ENCODE measurements around the gene DNAJC30. TPM values are rescaled to one million over a fixed set of nuclear protein-coding genes. Genes with fewer than 3 reads are reported as not detected.

DNAJC30 gene
- total and polyA plus RNA-seq, 2 of the 8 experiments (the other 6 are each of a cell fraction or from before 2014, with no cell fraction given), result 6.1 to 6.3 TPM

DNA sequence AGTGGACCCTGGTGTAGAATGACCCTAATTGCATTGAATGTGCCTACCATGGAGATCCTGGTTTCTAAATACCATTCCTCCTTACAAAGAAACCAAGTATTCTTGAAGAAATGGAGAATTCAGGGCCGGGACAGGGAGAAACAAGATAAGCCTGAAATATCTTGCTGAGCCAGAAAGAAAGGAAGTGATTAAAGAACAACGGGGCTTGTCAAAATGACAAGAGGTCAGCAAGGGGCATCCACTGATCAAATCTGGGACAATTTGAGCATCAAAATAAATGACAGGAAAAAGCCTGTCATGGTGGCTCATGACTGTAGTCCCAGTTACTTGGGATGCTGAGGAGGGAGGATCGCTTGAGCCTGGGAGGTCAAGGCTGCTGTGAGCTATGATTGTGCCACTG is 47.2 kb upstream of the DNAJC30 start:
- ChIA-PET CTCF (ENCODE audit: partially characterized antibody) (interaction anchor here (0.6 to 11.1 kb wide), 5 partner anchors 27 to 125 kb away, joined by 3 to 87 read pairs (median 4); no protein-coding TSS in a partner anchor), POLR2A (ENCODE audit: partially characterized antibody) (no interaction called here)
- no peak overlapping the region for H3K23ac ChIP-seq (ENCODE audit: insufficient read length)
- H2AFZ ChIP-seq (ENCODE audit: low read length), result no peak overlapping the region
- no peak overlapping the region for H3K9ac ChIP-seq (replicated peaks in 1 of 4; ENCODE audit: extremely low read depth in 1 of 4, low read depth in 3 of 4, low read length in 3 of 4)
- H3K4me3 ChIP-seq (ENCODE audit: extremely low read depth in 1 of 4, insufficient read depth in 2 of 4, low read depth in 3 of 4, low read length in 4 of 4), result no peak overlapping the region
- no peak for DNase-seq (ENCODE audit: low read depth in 1 of 2, low spot score in 2 of 2)
- peaks cover 0 to 4% (median 0%) of the 10 kb centered on the region in 4 experiments; a peak in 3 of 7 replicates for H3K4me1 ChIP-seq (replicated peaks in 1 of 4; ENCODE audit: control insufficient read depth in 3 of 4, insufficient read depth in 4 of 4, low read length in 3 of 4)
- H3K27me3 ChIP-seq (replicated peaks in 1 of 4; ENCODE audit: control insufficient read depth in 3 of 4, extremely low read depth in 1 of 4, insufficient read depth in 3 of 4, low read length in 3 of 4), result no peaks in the 10 kb centered on the region
- H4K5ac ChIP-seq (ENCODE audit: insufficient read length, low read depth, low read length), result no peak overlapping the region
- H4K20me1 ChIP-seq (replicated peaks in 1 of 2; ENCODE audit: control insufficient read depth in 1 of 2, insufficient read depth in 2 of 2, low read length in 2 of 2), result peaks cover 0 to 6% of the 10 kb centered on the region in 2 experiments
- H3K9me3 ChIP-seq (ENCODE audit: insufficient read depth in 2 of 2, low read depth in 1 of 2, low read length in 1 of 2), result no peaks in the 10 kb centered on the region
- TF ChIP-seq KDM1A (IDR thresholded peaks at IDR 0.05; ENCODE audit: borderline replicate concordance, low read length) (no peak), BACH1 (IDR thresholded peaks at IDR 0.05; ENCODE audit: low read length) (no peak), SP2 (IDR thresholded peaks at IDR 0.05; ENCODE audit: low read length) (no peak)
- no peak overlapping the region for H2BK20ac ChIP-seq (ENCODE audit: low read length)
- no peak overlapping the region for H2AK5ac ChIP-seq (ENCODE audit: low read depth, low read length)
- H3K79me1 ChIP-seq (ENCODE audit: low read depth, low read length), result no peaks in the 10 kb centered on the region
- no peak overlapping the region for H3K27ac ChIP-seq (ENCODE audit: low read depth, low read length)
- 71% methylated on average over 3 of the region's 3 CpGs; no CpG with 5 or more reads in 1 of the 2 experiments for WGBS, 2 experiments (ENCODE audit: extremely low coverage in 1 of 2, insufficient coverage in 1 of 2, insufficient read length in 1 of 2, insufficient replicate concordance in 2 of 2, low coverage in 1 of 2, low lambda C conversion rate in 2 of 2, missing lambda C conversion rate in 1 of 2)
- FAIRE-seq, result no peak
- no peak overlapping the region for H3K56ac ChIP-seq (replicated peaks; ENCODE audit: insufficient read length, low read depth, low read length)
- H3K14ac ChIP-seq (ENCODE audit: insufficient read length), result no peak overlapping the region
- H3K79me2 ChIP-seq (ENCODE audit: control insufficient read depth in 1 of 2, insufficient read depth in 2 of 2, low read length in 2 of 2), result no peaks in the 10 kb centered on the region
- H3K4ac ChIP-seq (replicated peaks; ENCODE audit: insufficient read length, low read depth, low read length), result no peak overlapping the region
- H3K23me2 ChIP-seq (ENCODE audit: low read depth, low read length), result peaks cover 3% of the 10 kb centered on the region; the same call in 1 of the 2 replicates
- no peak overlapping the region for H2BK15ac ChIP-seq (ENCODE audit: low read length)
- no peak overlapping the region for H4K8ac ChIP-seq (ENCODE audit: extremely low read depth, insufficient read depth, low read length)
- no peak overlapping the region for H2BK5ac ChIP-seq (ENCODE audit: low read depth, low read length)
- H2BK12ac ChIP-seq (ENCODE audit: low read depth, low read length), result no peak overlapping the region
- H2BK120ac ChIP-seq (replicated peaks; ENCODE audit: low read depth, low read length), result no peak overlapping the region
- H3K36me3 ChIP-seq (ENCODE audit: control insufficient read depth in 2 of 4, insufficient read depth in 4 of 4, low read length in 3 of 4), result 0 out of 8 replicates have a peak, but pooled peaks cover 0 to under 1% (median 0%) of the 10 kb centered on the region in 4 experiments
- H3K4me2 ChIP-seq (ENCODE audit: insufficient read depth in 1 of 2, low read depth in 2 of 2, low read length in 2 of 2), result peak overlapping the region in 1 of 2 experiments; percentile 27; a peak in 1 of 4 replicates
- H3K18ac ChIP-seq (ENCODE audit: extremely low read depth, low read length), result no peak overlapping the region
- no peak overlapping the region for H4K91ac ChIP-seq (replicated peaks; ENCODE audit: insufficient read length, low read length)
